ENCODE data around the gene ACOT9. TPM values are rescaled to one million over a fixed set of nuclear protein-coding genes. Genes with fewer than 3 reads are reported as not detected.

The ACOT9 gene
- total and polyA plus RNA-seq, 10 of the 15 experiments (the other 5 are each of a cell fraction or from before 2014, with no cell fraction given), result 17.4 to 42.5 (median 23.3) TPM

- TF ChIP-seq BCL3 (IDR thresholded peaks at IDR 0.05; ENCODE audit: borderline replicate concordance, insufficient read depth, low read depth, low read length, poor library complexity, severe bottlenecking) (no peak), TCF12 (IDR thresholded peaks at IDR 0.05; ENCODE audit: low read depth, low read length) (no peak), BCLAF1 (IDR thresholded peaks at IDR 0.05) (no peak), SUPT20H (IDR thresholded peaks at IDR 0.05; ENCODE audit: borderline replicate concordance, control insufficient read depth, low read depth, low read length) (no peak), GABPA (IDR thresholded peaks at IDR 0.05; ENCODE audit: low read depth) (no peak), ZNF24 (IDR thresholded peaks at IDR 0.05) (no peak), ZSCAN29 (IDR thresholded peaks at IDR 0.05) (no peak), NFIC (IDR thresholded peaks at IDR 0.05; ENCODE audit: low read depth, low read length) (no peak), EED (IDR thresholded peaks at IDR 0.05; ENCODE audit: low read depth) (no peak), RCOR1 (conservative IDR thresholded peaks at IDR 0.05; ENCODE audit: low read depth, low read length) (no peak), NR2F1 (conservative IDR thresholded peaks at IDR 0.05) (no peak)
- TF ChIP-seq, protein P1, sequence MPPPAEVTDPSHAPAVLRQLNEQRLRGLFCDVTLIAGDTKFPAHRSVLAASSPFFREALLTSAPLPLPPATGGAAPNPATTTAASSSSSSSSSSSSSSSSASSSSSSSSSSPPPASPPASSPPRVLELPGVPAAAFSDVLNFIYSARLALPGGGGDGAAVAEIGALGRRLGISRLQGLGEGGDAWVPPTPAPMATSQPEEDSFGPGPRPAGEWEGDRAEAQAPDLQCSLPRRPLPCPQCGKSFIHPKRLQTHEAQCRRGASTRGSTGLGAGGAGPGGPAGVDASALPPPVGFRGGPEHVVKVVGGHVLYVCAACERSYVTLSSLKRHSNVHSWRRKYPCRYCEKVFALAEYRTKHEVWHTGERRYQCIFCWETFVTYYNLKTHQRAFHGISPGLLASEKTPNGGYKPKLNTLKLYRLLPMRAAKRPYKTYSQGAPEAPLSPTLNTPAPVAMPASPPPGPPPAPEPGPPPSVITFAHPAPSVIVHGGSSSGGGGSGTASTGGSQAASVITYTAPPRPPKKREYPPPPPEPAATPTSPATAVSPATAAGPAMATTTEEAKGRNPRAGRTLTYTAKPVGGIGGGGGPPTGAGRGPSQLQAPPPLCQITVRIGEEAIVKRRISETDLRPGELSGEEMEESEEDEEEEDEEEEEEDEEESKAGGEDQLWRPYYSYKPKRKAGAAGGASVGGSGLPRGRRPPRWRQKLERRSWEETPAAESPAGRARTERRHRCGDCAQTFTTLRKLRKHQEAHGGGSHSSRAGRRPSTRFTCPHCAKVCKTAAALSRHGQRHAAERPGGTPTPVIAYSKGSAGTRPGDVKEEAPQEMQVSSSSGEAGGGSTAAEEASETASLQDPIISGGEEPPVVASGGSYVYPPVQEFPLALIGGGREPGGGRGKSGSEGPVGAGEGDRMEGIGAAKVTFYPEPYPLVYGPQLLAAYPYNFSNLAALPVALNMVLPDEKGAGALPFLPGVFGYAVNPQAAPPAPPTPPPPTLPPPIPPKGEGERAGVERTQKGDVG (CRISPR knock-in tag; IDR thresholded peaks at IDR 0.05), result no peak
- TF ChIP-seq, protein P2, sequence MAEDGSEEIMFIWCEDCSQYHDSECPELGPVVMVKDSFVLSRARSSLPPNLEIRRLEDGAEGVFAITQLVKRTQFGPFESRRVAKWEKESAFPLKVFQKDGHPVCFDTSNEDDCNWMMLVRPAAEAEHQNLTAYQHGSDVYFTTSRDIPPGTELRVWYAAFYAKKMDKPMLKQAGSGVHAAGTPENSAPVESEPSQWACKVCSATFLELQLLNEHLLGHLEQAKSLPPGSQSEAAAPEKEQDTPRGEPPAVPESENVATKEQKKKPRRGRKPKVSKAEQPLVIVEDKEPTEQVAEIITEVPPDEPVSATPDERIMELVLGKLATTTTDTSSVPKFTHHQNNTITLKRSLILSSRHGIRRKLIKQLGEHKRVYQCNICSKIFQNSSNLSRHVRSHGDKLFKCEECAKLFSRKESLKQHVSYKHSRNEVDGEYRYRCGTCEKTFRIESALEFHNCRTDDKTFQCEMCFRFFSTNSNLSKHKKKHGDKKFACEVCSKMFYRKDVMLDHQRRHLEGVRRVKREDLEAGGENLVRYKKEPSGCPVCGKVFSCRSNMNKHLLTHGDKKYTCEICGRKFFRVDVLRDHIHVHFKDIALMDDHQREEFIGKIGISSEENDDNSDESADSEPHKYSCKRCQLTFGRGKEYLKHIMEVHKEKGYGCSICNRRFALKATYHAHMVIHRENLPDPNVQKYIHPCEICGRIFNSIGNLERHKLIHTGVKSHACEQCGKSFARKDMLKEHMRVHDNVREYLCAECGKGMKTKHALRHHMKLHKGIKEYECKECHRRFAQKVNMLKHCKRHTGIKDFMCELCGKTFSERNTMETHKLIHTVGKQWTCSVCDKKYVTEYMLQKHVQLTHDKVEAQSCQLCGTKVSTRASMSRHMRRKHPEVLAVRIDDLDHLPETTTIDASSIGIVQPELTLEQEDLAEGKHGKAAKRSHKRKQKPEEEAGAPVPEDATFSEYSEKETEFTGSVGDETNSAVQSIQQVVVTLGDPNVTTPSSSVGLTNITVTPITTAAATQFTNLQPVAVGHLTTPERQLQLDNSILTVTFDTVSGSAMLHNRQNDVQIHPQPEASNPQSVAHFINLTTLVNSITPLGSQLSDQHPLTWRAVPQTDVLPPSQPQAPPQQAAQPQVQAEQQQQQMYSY (CRISPR knock-in tag; IDR thresholded peaks at IDR 0.05), result no peak
Observed at GRCh38 chrX:23727206-23727605, 15.9 kb downstream of the ACOT9 start (continued).

Measured in GM12878 (cell line).